DND-41 (cell line): ENCODE results near the gene MDFI.

ENCODE experiments used
- EZH2 ChIP-seq: IDR thresholded peaks from 3 replicates; pipeline ENCODE4 v1.6.1; 2012; ENCODE audit warnings: borderline replicate concordance, low read depth, mild to moderate bottlenecking, moderate library complexity, low read length, inconsistent platforms; ENCODE audit not compliant: severe bottlenecking
- TF ChIP-seq, protein P1 (sequence below): IDR thresholded peaks from 2 replicates; pipeline ENCODE4 v1.5.1; 2012; ENCODE audit warnings: borderline replicate concordance, low read length, moderate library complexity, mild to moderate bottlenecking; ENCODE audit not compliant: poor library complexity, severe bottlenecking; ENCODE audit errors: extremely low read depth

DNA sequence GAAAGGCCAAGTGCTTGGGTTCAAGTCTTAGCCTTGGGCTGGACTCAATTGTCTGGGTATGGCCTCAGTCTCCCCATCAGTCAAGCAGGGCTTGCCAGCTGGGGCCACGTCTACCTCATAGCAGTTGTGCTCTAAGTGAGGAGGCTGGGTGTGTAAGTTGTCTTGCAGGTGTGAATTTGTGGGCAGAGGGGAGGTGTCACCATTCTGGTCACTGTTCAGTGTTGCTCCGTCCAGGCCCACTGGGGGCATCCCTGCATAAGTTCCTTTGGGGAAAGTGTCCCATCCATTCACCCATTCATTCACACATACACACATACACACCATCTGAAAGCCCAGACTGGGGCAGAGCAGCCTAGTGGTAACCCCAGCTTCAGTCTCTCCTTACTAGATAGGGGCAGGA is 60.8 kb downstream of the MDFI start:
- TF ChIP-seq, protein P1, sequence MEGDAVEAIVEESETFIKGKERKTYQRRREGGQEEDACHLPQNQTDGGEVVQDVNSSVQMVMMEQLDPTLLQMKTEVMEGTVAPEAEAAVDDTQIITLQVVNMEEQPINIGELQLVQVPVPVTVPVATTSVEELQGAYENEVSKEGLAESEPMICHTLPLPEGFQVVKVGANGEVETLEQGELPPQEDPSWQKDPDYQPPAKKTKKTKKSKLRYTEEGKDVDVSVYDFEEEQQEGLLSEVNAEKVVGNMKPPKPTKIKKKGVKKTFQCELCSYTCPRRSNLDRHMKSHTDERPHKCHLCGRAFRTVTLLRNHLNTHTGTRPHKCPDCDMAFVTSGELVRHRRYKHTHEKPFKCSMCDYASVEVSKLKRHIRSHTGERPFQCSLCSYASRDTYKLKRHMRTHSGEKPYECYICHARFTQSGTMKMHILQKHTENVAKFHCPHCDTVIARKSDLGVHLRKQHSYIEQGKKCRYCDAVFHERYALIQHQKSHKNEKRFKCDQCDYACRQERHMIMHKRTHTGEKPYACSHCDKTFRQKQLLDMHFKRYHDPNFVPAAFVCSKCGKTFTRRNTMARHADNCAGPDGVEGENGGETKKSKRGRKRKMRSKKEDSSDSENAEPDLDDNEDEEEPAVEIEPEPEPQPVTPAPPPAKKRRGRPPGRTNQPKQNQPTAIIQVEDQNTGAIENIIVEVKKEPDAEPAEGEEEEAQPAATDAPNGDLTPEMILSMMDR = no peak
- TF ChIP-seq EZH2 = no peak
